GM21723 (cell line): ENCODE results near the gene SMC1B.

Experiments
- ATAC-seq: cut with Tn5 transposase; IDR thresholded peaks from one replicate; pipeline ENCODE4 v1.9.1; 2021; ENCODE audit warnings: mild to moderate bottlenecking, moderate library complexity; ENCODE audit not compliant: unreplicated experiment

SMC1B gene

DNA sequence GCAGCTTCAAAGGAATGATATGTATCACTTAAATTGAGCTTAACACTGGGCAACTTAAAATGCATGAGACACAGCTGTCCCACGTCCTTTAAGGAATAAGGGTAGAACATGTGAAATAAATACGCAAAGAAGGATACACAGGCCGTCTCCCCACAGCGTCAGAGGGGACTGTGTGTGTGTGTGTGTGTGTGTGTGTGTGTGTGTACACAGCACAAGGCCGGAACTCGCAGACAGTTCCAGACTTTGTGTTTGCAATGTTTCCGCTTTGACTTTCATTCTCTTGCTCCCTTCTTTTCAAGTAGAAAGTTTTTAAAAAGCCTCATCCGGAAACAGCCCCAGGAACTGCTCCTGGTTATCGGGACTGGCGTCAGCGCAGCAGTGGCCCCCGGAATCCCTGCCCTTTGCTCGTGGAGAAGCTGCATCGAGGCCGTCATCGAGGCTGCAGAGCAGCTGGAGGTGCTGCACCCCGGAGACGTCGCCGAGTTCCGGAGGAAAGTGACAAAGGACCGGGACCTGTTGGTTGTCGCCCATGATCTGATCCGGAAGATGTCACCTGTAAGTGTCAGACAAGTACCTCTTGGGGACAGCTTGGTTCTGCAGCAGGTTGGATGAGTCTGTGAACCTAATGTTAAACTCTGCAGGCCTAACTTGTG is 90.4 kb downstream of the SMC1B start:
- no peak for ATAC-seq

DNA sequence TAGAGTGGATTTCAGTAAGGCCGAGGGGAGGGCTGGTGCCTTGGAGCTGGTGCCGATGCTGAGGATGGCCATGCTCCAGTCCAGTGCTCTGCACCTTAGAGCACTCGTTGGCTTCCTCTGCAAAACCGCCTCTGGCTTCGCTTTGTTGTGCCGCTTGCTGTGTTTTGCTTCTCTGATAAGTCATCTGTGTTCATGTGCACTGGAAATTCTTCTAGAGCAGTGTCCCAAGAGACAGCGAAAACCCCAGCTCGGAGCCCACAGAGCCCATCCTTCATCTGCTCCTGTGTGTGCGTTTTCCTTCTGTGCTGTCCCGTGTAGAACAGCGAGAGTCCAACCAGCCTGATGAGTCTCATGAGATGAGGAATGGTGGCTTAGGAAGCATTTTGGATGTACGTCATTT is 91.6 kb downstream of the SMC1B start:
- ATAC-seq, result no peak

DNA sequence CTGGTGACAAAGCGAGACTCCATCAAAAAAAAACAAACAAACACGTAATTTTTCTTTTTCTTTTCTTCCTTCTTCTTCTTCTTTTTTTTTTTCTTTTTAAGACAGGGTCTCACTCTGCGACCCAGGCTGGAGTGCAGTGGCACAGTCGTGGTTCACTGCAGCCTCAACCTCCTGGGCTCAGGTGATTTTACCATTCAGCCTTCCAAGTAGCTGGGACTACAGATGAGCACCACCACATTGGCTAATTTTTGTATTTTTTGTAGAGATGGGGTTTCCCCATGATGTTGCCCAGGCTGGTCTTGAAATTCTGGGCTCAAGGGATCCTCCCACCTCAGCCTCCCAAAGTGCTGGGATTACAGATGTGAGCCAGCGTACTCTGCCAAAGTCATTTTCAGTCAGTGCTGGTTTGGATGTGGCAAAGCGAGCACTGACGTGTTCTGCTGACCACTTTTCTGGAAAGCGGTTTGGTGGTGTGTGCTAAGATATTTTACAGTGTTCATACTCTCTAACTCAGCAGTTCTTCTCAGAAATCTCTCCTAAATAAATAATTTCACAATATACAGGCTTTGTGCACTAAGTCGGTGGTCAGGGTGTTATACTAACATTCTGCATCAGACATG is 92.9 kb downstream of the SMC1B start:
- ATAC-seq, result no peak

DNA sequence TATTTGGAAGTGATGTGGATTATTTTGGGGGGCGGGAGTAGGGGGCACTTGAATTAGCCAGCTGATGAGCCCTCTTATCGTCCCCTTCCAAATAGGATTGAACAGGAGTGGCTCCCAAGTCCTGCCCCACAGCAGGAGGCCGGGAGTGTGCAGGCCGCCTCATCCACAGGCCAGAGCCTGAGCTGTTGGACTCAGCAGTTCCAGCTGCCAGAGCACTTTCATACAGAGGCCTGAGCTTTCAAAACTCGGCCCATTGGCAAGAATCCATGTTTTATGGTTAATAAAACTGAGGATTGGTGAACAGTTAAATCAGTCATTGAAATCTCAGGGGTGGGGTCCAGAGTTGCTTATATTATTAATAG is 94.1 kb downstream of the SMC1B start:
- no peak for ATAC-seq

DNA sequence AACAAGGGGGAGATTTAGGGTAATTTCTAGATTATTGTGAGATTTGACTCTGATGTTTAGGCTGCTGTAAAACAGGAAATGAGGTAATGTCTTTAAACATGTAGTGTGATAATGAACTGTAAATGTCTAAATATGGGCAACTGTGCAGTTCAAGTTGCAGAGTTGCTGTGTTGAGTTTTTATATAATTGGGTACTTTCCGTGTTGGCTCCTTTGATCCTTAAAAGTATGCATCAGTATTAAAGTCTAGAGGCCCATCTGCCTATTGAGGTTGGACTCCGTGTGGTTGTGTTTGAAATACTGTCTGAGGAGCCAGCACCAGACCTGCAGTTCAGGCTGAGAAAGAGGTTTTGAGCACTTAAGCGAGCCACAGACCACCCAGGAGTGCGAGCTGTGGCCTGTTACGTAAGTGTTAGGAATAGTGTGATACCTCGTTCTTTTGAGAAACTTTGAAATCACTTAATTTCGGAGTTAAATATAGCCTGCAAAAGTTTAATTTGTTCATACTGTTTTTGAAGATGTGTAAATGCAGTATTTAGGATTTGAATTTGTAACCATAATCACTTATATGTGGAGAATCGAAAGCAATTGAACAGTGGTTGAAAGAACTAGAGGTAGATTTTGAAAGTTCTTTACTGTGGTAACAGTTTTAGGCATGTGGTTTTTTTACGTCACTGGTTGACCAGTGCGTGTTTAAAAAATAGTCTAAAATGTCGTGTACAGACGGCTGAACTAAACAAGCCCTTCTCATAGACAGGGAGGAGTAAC is 94.7 kb downstream of the SMC1B start:
- peak; percentile 38 for ATAC-seq

DNA sequence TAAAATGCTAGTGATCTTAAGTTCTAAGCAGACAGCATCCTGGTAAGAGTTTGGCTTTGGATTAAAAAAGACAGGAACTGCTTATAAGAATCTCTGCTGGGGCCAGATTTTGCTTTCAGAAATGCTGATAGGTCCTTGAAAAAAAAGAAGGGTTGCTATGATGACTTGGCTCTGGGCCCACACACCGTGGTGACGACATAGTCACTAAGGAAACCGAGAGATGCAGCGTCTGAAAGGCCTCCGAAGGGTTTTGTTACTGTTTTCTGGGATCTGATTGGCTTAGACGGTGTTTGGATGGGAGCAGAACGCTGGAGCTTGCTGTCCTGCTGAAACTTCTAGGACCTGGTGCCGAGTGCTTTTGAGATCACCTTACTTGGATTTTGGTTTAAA is 95.2 kb downstream of the SMC1B start:
- ATAC-seq, result peak; percentile 58

DNA sequence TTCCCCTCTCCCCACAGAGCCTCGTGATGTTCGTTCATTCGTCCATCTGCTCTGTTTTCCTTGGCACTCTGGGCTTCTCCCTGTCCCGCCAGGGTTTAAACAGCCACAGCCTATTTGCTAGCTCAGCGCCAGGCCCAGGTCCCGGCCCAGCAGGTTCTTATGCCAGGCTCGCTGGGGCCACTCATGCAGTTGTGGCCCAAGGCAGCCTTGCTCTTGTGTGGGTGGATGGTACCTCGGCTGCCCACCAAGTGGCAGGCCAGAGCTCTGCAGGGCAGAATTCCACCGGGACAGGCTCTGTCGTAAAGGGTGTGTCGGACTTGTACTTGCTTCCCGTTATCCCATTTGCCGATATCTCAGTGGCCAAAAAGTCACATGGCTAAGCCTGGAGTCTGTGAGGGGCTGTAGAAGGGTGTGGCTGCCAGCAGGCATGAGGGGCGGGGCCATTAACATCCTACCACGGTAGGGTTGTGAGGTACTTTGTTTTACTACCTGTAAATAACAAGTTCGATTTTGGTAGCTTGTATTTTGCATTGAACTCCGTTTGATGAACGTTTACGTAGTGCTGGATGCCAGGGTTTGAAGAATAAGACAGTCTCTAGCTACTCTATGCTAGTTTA is 95.7 kb downstream of the SMC1B start:
- ATAC-seq, result no peak

DNA sequence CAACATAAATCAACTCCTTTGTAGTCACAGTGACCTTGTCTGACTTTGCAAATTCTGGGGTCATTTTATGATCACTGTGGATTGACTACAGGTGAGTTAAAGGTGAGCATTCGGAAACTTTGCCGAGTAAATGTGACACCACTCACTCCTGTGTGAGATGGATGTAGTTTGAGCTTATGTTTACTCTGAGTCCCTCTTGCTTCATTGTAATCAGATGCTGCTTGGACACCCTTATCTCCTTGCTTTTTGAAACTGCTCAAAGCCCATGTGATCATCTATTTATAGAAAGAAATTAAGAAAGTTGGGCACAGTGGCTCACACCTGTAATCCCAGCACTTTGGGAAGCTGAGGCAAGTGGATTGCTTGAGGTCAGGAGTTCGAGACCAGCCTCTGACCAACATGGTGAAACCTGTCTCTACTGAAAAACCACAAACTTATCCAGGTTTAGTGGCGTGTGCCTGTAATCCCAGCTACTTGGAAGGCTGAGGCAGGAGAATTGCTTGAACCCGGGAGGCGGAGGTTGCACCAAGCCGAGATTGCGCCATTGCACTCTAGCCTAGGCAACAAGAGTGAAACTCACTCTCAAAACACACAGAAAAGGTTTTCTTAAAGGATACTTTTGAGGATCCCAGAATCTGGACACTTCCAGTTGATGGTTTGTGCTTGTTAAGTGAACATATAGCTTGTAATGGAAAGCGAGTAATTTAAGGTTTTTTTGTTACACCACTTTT is 96.4 kb downstream of the SMC1B start:
- ATAC-seq, result no peak

DNA sequence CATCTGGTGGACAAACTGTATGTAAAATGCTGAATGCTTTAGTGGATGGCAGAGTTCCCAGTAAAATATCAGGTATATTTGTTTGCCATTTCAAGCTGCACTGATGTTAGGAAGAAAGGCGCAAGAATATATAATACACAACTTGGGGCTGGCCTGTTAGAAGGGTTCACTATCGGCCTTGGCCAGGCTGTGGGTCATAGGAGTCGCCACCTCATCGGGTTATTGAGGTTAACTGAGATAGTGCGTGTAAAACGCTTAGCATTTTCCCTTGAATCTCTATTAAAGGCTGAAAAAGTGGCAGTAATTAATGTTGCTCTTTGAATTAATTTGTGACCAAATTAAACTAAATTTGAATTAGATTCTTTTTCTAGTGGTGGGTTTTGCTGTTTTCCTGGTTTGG is 98.6 kb downstream of the SMC1B start:
- ATAC-seq, result no peak

DNA sequence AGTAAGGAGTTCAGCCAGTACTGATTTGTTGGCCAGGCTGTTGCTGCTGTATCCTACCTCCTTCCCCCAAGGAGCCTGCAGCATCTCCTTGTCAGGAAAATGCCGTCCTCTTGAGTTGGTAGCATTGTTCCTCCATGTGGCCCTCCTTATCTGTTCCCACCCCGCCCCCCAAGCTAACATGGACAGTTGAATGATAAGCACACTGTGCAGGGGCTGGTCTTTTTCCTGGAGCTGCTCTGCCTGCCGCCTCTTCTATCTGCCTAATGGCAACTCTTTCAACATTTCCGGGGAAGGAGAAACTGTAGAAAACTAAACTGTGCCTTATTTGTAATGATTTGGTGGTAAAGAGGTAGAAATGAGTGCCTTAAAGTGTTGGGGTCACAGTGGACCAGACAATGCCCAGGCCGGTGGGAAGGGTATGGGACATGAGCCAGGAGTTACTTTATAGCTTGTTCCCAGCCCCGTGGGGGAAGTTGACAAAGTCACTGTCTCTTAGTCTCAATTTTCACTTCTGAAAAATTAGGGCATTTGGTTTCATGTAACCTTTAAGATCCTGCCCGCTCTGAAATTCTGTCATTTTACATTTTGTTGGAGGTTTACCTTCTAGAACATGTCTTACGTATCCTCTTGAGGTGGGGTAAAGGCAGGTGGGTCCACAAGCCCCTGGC is 99.2 kb downstream of the SMC1B start:
- ATAC-seq, result no peak

DNA sequence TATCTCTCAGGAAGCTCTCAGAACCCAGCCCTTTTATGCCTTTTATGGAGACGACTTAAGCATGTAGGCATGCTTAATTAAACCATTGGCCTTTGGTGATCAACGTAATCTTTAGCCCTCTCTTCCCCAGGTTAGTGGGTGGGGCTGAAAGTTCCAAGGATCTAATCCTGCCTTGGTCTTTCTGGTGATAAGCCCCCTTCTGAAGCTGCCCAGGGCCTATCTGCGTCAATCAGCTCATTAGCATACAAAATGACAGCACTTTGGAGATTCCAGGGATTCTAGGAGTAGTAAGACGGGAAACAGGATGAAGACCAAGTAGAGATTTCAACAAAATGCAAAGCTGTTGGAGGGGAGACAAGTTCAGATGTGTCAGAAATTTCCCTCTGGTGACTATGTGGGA is 100.5 kb downstream of the SMC1B start:
- ATAC-seq, result no peak

DNA sequence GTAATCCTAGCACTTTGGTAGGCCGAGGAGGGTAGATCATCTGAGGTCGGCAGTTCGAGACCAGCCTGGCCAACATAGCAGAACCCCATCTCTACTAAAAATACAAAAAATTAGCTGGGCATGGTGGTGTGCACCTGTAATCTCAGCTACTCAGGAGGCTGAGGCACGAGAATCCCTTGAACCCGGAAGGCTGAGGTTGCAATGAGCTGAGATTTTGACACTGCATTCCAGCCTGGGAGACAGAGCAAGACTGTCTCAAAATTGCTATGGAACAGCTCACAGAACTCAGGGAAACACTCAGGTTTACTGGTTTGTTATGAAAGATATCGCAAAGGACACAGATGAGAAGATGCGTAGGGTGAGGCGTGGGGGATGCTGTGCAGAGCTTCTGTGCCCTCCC is 101.0 kb downstream of the SMC1B start:
- no peak for ATAC-seq

DNA sequence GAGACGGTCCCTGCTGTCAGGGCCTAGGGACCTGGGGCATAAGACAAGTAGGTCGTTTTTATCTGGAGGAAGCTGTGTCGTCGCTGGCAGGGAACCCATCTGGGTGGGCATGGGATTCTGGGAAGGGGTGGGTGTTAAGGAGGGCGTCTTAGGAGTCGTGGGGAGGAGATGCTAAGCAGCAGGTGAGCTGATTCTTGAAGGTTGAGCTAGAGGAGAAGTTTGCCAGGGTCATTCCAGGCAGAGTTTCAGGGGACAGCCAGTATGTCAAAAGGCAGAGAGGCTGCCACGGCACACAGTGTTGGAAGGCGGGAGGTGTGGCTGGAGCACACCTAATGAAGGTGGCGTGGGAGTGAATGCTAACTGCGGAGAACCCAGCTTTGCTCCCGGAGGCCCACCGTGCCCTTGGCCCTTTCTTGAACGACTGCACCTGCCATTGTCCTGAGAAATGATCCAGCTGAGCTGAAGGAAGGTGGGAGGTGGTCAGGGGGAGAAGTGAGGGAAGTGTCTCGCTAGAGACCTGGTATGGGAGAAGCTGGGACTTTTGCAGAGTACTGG is 102.3 kb downstream of the SMC1B start:
- no peak for ATAC-seq

DNA sequence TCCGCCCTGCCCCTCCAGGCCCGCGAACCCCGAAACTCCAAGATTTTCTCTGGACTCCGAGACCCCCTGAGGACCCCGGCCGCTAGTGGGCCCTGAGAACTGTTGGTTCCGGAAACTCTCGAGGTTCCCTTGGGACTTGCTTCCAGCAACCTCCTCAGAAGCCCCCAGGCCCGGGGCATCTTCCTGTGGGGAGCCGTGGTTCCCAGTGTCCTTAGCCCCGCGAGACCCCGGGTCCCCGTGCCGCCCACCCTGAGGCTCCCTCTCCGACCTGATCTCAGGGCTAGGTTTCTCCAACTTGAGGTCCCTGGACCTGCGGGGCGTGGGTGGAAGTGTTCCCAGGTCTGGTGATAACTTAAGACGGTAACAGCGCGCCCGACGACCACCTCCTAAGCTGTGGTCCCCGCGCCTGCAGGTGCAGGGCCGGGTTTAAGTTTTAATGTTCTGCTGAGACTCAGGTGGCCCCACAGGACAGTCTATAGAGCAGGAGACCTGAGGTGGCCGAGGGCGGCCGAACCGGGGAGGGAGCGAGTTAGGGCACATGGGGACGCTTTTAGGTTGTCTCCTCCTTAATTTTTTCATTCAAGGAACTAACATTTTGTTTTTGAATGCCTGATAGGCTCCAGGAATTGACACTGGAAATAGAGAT is 102.9 kb downstream of the SMC1B start:
- no peak for ATAC-seq

DNA sequence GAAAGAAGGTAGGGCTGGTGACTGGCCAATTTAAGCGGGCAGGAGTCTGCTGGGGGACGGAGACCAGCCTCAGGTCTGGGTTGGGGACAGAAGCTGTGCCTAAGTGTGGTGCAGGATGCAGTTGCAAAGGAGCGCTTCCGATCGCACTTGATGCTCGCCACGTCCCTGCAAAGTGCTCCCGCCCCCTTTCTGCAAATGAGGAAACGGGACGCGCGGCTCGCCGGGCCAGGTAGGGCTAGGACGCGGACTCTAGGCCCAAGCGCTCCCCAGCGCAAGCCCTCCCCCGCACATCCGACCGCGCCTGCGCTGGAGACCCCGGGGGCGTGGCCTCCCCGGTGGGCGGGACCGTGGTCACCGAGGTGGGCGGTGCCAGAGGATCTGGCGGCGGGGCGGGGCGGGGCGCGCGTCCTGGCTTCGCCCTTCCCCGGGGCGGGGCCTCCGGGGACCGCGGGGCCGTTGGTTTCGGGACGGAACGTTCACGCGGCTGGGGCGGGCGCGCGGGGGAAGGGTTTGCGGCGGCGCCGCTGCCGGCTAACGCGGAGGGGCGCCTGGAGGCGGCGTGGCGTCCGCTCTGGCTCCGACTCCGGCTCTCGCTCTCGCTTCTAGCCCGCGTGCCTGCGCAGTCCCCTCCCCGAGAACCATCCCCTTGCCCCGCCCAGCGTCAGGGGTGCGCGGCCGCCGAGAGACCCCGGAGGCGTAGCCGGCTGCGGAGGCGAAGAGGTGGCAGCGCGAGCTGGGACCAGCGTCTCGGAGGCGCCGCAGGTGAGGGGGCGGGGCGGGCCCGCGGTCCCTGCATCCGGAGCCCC is 103.8 kb downstream of the SMC1B start, which contains the start of gene FAM118A:
Gene FAM118A (plus strand): TSS at position 513 of the 806 bp plus-strand sequence. CDS start 12,446 bp downstream, outside the sequence.
- ATAC-seq, result peak; percentile 75

DNA sequence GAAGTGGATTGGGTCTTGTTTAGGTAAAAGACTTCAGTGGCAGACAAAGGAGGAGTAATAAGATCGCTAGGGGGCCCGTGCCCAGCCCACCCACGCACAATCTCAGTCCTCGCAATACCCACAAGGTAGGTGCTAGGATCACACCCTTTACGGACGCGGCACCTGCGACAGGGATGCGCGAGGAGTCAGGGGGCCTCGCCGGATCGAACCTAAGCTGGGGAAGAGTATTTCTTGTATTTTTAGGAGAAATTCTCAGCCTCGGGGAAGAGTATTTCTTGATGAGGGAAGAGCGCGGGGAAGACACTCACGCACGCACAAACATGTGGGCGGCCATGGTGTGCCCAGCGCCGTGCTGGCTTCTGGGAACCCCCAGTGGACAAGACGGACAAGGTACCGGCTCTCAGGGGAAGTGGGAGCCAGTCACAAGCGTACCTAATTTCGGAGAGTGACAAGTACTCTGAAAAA is 104.4 kb downstream of the SMC1B start:
- ATAC-seq, result no peak

DNA sequence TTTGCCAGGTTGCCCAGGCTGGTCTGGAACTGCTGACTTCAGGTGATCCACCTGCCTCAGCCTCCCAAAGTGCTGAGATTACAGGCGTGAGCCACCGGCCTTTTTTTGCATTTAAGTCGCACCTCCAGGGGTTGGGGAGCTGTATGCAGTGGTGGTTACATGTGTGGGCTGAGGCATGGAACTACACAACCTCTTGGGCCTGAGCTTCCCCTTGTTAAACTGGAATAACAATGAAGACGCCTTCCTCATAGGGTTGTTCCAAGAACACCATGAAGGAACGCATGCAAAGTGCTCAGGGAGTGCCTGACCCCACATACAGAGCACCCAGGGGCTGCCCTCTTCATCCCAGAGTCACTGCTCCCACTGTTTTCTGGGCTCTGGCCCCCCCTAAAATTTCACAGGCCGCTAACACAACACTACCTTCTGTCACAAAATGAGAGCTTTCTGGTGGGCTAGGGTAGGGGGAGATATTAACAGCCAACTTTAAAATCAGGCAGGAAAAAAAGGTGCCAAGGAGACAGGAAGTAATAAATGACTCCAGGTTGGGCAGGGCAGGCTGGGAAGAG is 104.9 kb downstream of the SMC1B start:
- ATAC-seq, result no peak

DNA sequence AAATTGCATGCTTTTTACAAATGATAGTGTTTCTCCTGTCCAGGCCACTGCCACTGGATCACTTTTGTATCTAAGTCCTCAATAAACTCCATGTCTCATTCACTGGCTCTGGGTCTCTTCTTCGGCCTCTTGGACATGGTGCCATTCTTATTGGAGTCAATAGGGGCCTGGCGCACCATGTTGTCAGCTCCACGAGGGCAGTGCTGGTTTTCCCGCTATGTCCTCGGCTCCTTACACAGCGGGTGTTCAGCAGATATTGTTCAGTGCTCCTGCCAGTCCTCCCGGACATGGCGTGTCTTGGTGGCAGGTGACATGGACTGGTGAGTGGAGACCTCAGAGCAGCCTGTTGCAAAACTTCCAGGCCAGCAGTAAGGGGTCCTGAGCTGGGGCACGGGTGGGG is 107.3 kb downstream of the SMC1B start:
- no peak for ATAC-seq
